Ishikawa (cell line): ENCODE results near the gene PRG3.

Source experiments
- CEBPB ChIP-seq: IDR thresholded peaks from 2 replicates; pipeline ENCODE4 v1.6.1; 2012
- CREB1 ChIP-seq: IDR thresholded peaks from 2 replicates; pipeline ENCODE4 v1.6.1; 2012; ENCODE audit warnings: low read depth
- EGR1 ChIP-seq: IDR thresholded peaks from 2 replicates; pipeline ENCODE4 v1.6.1; 2012
- EP300 ChIP-seq: IDR thresholded peaks from 2 replicates; pipeline ENCODE4 v1.6.1; 2012; ENCODE audit warnings: borderline replicate concordance
- RAD21 ChIP-seq: IDR thresholded peaks from 2 replicates; pipeline ENCODE4 v1.6.1; 2012; ENCODE audit warnings: low read depth
- TAF1 ChIP-seq: IDR thresholded peaks from 2 replicates; pipeline ENCODE4 v1.6.1; 2012; ENCODE audit warnings: low read depth, mild to moderate bottlenecking
- TCF12 ChIP-seq: IDR thresholded peaks from 2 replicates; pipeline ENCODE4 v1.6.1; 2012; ENCODE audit warnings: low read depth
- YY1 ChIP-seq: IDR thresholded peaks from 2 replicates; pipeline ENCODE4 v1.6.1; 2012; ENCODE audit warnings: low read depth
- TF ChIP-seq, protein P1 (sequence below): IDR thresholded peaks from 2 replicates; pipeline ENCODE4 v1.6.1; 2012; ENCODE audit warnings: low read depth, mild to moderate bottlenecking

DNA sequence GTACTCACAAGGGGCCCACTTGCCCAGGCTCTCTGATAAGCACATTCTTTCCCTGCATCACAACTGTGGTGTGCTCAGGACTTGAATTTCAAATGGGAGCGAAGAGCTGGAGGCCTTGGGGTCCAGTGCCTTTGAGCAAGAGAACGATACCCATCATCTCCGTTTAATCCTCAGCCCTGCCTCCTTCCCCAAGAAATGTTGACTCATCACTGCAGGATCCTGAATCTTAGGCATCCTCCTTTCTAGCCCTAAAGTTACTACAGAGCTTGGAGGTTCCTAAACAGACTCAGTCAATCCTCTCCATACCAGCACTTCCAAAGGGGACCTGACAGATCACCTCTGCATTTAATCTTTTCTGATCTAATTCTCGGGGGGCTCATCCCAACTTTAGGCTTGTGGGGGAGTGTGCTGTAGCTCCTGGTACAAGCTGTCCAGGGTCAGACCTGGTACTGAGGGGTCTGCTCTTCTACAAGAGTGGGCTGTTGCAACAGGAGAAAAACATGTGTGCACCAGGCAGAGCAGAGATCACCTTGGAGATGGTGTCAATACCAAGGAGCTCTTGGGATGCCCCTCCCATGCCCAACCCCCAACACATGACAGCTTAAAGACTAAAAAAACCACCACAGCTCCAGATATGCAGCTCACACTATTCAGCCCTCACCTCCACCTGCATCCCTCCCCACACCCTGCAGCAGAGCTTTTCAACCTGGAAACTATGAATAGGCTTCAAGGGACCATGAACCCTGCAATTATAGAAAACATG, 13.4 kb upstream of the PRG3 start:
- no peak for TF ChIP-seq EP300
- TF ChIP-seq, protein P1, sequence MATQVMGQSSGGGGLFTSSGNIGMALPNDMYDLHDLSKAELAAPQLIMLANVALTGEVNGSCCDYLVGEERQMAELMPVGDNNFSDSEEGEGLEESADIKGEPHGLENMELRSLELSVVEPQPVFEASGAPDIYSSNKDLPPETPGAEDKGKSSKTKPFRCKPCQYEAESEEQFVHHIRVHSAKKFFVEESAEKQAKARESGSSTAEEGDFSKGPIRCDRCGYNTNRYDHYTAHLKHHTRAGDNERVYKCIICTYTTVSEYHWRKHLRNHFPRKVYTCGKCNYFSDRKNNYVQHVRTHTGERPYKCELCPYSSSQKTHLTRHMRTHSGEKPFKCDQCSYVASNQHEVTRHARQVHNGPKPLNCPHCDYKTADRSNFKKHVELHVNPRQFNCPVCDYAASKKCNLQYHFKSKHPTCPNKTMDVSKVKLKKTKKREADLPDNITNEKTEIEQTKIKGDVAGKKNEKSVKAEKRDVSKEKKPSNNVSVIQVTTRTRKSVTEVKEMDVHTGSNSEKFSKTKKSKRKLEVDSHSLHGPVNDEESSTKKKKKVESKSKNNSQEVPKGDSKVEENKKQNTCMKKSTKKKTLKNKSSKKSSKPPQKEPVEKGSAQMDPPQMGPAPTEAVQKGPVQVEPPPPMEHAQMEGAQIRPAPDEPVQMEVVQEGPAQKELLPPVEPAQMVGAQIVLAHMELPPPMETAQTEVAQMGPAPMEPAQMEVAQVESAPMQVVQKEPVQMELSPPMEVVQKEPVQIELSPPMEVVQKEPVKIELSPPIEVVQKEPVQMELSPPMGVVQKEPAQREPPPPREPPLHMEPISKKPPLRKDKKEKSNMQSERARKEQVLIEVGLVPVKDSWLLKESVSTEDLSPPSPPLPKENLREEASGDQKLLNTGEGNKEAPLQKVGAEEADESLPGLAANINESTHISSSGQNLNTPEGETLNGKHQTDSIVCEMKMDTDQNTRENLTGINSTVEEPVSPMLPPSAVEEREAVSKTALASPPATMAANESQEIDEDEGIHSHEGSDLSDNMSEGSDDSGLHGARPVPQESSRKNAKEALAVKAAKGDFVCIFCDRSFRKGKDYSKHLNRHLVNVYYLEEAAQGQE = no peak
- TF ChIP-seq TCF12 = no peak
- TF ChIP-seq EGR1 = no peak
- TF ChIP-seq YY1 = no peak
- no peak for TF ChIP-seq TAF1
- no peak for TF ChIP-seq CREB1
- no peak for TF ChIP-seq CEBPB
- no peak for TF ChIP-seq RAD21
